Measurements from ENCODE around the gene BAIAP2L1.

The BAIAP2L1 gene

DNA sequence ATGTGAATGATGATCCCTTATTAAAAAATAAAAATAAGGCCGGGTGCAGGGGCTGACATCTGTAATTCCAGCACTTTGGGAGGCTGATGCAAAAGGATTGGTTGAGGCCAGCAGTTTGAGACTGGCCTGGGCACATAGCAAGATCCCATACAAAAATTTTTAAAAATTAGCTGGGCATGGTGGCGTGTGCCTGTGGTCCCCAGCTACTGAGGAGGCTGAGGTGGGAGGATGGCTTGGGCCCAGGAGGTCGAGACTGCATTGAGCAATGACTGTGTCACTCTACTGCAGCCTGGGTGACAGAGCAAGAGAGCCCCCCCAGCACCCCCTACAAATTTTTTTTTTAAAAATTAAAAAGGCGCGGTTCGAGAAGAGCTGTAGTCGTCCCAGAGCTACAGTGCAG lies 120.6 kb downstream of the BAIAP2L1 start:
- no peak overlapping the region for H3K4me3 ChIP-seq (replicated peaks; ENCODE audit: low read depth, low read length)
- no peak for DNase-seq (ENCODE audit: extremely low read depth, low read depth)
- TF ChIP-seq, protein P1, sequence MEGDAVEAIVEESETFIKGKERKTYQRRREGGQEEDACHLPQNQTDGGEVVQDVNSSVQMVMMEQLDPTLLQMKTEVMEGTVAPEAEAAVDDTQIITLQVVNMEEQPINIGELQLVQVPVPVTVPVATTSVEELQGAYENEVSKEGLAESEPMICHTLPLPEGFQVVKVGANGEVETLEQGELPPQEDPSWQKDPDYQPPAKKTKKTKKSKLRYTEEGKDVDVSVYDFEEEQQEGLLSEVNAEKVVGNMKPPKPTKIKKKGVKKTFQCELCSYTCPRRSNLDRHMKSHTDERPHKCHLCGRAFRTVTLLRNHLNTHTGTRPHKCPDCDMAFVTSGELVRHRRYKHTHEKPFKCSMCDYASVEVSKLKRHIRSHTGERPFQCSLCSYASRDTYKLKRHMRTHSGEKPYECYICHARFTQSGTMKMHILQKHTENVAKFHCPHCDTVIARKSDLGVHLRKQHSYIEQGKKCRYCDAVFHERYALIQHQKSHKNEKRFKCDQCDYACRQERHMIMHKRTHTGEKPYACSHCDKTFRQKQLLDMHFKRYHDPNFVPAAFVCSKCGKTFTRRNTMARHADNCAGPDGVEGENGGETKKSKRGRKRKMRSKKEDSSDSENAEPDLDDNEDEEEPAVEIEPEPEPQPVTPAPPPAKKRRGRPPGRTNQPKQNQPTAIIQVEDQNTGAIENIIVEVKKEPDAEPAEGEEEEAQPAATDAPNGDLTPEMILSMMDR (IDR thresholded peaks at IDR 0.05; ENCODE audit: low read depth, low read length, missing control alignments): no peak

DNA sequence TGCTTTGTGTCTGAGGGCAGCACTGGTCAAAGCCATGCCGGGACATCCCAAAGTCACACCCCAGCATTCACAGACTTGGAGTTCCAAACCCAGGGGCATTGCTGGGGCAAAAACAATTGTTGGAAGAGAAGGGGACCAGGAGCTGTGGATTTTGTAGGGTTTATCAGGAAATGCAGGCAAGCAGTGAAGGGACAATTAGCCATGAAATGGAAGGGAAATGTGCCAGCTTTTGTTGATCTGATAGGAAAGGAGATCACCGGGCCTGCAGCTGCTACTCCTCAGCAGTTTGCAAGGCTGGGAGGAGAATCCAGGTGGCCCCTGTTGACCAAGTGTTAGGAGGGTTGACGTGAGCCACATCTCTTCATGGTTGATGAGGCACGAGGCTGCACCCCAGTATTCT lies 122.0 kb downstream of the BAIAP2L1 start:
- TF ChIP-seq, protein P1 (IDR thresholded peaks at IDR 0.05; ENCODE audit: low read depth, low read length, missing control alignments): no peak
- DNase-seq (ENCODE audit: extremely low read depth, low read depth): no peak

DNA sequence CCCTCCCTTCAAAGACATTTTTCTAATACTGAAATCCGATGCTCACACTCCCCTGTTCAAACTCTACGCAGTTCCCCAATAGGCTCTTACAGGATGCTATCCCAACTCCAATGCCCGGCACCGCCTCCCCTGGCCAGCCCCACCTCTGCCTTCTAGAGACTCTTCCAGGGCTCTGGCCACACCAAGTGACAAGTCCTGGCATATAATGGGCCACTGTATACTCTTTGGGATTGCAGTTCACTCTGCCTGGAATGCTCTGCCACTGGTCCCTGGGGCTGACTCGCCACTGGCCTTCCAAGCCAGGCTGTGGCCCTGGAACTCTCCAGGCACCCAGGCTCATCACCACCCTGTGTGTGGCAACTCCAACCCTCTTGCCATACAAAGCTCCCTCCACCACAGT lies 122.5 kb downstream of the BAIAP2L1 start:
- TF ChIP-seq, protein P1 (IDR thresholded peaks at IDR 0.05; ENCODE audit: low read depth, low read length, missing control alignments): no peak
- no peak overlapping the region for H3K4me3 ChIP-seq (replicated peaks; ENCODE audit: low read depth, low read length)
- no peak for DNase-seq (ENCODE audit: extremely low read depth, low read depth)

More for the DNA sequence above, 122.0 kb downstream of the BAIAP2L1 start:
- H3K4me3 ChIP-seq (replicated peaks; ENCODE audit: low read depth, low read length): no peak overlapping the region

DNA sequence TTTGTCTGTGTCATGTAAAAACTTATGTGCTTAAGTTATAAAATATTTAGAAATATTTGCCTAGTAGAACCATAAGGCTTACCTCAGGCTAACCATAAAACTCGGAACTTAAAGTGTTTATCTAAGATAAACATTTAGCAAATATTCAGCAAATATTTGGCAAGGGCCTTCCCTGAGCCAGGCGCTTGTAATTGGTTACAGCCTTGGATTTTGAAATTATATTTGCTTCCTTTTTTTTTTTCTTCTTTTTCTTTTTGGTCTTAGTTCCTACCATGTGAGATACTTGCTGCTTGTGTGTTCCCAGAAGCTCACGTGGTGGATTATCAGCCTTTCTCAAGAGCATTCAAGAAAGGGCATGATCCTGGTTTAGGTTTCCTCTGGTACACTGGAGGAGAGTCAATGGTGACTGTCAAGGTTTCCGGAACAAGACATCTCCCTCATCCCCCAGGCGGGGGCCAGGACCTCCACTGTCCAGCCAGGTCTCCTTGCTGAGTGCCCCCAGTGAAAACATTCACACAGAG lies 124.6 kb downstream of the BAIAP2L1 start:
- no peak overlapping the region for H3K4me3 ChIP-seq (replicated peaks; ENCODE audit: low read depth, low read length)
- TF ChIP-seq, protein P1 (IDR thresholded peaks at IDR 0.05; ENCODE audit: low read depth, low read length, missing control alignments): no peak
- DNase-seq (ENCODE audit: extremely low read depth, low read depth): no peak

DNA sequence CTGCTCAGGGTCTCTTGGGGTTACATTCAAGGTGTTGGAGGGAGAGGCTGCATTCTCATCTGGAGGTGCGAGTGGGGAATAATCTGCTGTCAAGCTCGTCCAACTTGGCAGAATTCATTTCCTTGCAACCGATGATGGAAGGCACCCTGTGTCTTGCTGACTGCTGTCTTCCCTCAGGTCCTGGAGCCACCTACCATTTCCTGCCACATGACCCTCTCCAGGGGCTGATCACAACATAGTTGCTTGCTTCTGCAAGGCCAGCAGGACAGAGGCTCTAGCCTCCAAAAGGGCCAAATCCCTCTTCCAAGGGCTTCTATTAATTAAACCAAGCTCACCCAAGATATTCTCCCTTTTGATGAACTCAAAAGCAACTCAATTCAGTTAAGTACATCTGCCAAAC lies 133.6 kb downstream of the BAIAP2L1 start:
- no peak overlapping the region for H3K4me3 ChIP-seq (replicated peaks; ENCODE audit: low read depth, low read length)
- TF ChIP-seq, protein P1 (IDR thresholded peaks at IDR 0.05; ENCODE audit: low read depth, low read length, missing control alignments): no peak
- no peak for DNase-seq (ENCODE audit: extremely low read depth, low read depth)

DNA sequence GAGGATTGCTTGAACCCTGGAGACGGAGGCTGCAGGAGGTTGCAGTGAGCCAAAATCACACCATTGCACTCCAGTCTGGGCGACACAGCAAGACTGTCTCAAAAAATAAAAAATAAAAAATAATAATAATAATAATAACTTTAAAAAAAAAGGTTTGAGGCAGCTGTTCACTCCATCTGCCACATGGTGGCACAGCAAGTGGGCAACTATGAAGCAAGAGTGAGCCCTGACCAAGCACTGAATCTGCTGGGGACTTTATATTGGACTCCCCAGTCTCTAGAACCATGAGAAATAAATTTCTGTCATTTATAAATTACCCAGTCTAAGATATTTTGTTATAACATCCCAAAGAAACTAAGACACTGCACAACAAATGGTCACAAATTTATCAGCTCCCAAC lies 134.1 kb downstream of the BAIAP2L1 start:
- DNase-seq (ENCODE audit: extremely low read depth, low read depth): no peak
- H3K4me3 ChIP-seq (replicated peaks; ENCODE audit: low read depth, low read length): no peak overlapping the region
- TF ChIP-seq, protein P1 (IDR thresholded peaks at IDR 0.05; ENCODE audit: low read depth, low read length, missing control alignments): peak; percentile 18

DNA sequence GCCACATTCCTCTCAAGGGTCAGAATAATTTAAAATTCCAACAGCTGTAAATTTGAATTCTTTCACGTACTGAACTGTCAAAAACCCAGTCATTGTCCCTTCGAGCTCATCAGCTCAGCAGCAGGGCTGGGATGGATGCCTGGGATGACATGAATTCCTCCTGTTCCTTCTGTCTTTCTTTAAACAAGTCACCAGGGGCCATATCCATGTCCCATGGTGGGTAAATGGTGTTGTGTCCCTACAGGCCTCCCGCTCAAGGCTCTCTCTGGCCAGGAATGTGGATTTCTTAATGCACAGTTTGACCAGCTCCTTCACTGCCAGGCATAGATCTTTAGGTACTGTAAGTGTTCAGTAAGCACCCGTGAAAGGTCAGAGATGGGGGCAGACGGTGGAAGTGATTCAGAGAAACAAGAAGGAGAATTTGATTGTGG lies 135.0 kb downstream of the BAIAP2L1 start:
- no peak for DNase-seq (ENCODE audit: extremely low read depth, low read depth)
- no peak overlapping the region for H3K4me3 ChIP-seq (replicated peaks; ENCODE audit: low read depth, low read length)
- TF ChIP-seq, protein P1 (IDR thresholded peaks at IDR 0.05; ENCODE audit: low read depth, low read length, missing control alignments): no peak

All from HFF-Myc (cell line).